Measurements from ENCODE around the gene PITX3. TPM values are rescaled to one million over a fixed set of nuclear protein-coding genes. Genes with fewer than 3 reads are reported as not detected.
A peak's percentile ranks its signal among the peaks of the same experiment; 100 is the strongest.
"Not testable (repeated sequence)": the region's sequence is repeated elsewhere in the genome, so short reads cannot be mapped to it uniquely, and the experiment has no call there.

The PITX3 gene
- total and polyA plus RNA-seq, 9 donors: 12.5 to 27.1 (median 17.9) TPM

- Histone ChIP-seq H3K36me3 (ENCODE audit: control insufficient read depth, insufficient read depth, low read length) (peaks cover 32% of the 10 kb centered on the region), H3K4me1 (ENCODE audit: control insufficient read depth, insufficient read depth, low read length) (peaks cover 27% of the 10 kb centered on the region), H3K27me3 (ENCODE audit: control insufficient read depth, insufficient read depth, low read length) (no peaks in the 10 kb centered on the region), H3K27ac (ENCODE audit: low read length) (peak overlapping the region; percentile 68), H3K9me3 (replicated peaks; ENCODE audit: control insufficient read depth, low read depth, low read length) (no peaks in the 10 kb centered on the region), H3K4me3 (ENCODE audit: low read length) (no peak overlapping the region)
- DNase-seq: peak; percentile 70
- WGBS (ENCODE audit: insufficient coverage): 89% methylated on average over 3 of the region's 4 CpGs
Measured at GRCh38 chr10:102262744-102263370, 21.5 kb upstream of the PITX3 start.

GRCh38 chr10:102261842-102262241, 20.5 kb upstream of the PITX3 start:
- H3K9me3 ChIP-seq (replicated peaks; ENCODE audit: control insufficient read depth, low read depth, low read length): no peaks in the 10 kb centered on the region
- no peaks in the 10 kb centered on the region for H3K27me3 ChIP-seq (ENCODE audit: control insufficient read depth, insufficient read depth, low read length)
- WGBS (ENCODE audit: insufficient coverage): 43% methylated on average over 3 of the region's 6 CpGs
- no peak for DNase-seq
- H3K4me1 ChIP-seq (ENCODE audit: control insufficient read depth, insufficient read depth, low read length): peaks cover 25% of the 10 kb centered on the region
- H3K36me3 ChIP-seq (ENCODE audit: control insufficient read depth, insufficient read depth, low read length): peaks cover 32% of the 10 kb centered on the region
- no peak overlapping the region for H3K27ac ChIP-seq (ENCODE audit: low read length)
- no peak overlapping the region for H3K4me3 ChIP-seq (ENCODE audit: low read length)

- H3K36me3 ChIP-seq (ENCODE audit: control insufficient read depth, insufficient read depth, low read length): peaks cover 32% of the 10 kb centered on the region
- DNase-seq: no peak
- peak overlapping the region; percentile 3 for H3K27ac ChIP-seq (ENCODE audit: low read length)
Measured at GRCh38 chr10:102261196-102261595, 19.9 kb upstream of the PITX3 start.

GRCh38 chr10:102255404-102255803, 14.1 kb upstream of the PITX3 start:
- H3K27ac ChIP-seq (ENCODE audit: low read length): no peak overlapping the region
- no peaks in the 10 kb centered on the region for H3K9me3 ChIP-seq (replicated peaks; ENCODE audit: control insufficient read depth, low read depth, low read length)
- no peak for DNase-seq
- H3K27me3 ChIP-seq (ENCODE audit: control insufficient read depth, insufficient read depth, low read length): no peaks in the 10 kb centered on the region
- H3K4me3 ChIP-seq (ENCODE audit: low read length): no peak overlapping the region
- no CpG with 5 or more reads among the region's 2 CpGs for WGBS (ENCODE audit: insufficient coverage)
- no peaks in the 10 kb centered on the region for H3K4me1 ChIP-seq (ENCODE audit: control insufficient read depth, insufficient read depth, low read length)
- H3K36me3 ChIP-seq (ENCODE audit: control insufficient read depth, insufficient read depth, low read length): peaks cover 9% of the 10 kb centered on the region

More at GRCh38 chr10:102261196-102261595, 19.9 kb upstream of the PITX3 start:
- no peaks in the 10 kb centered on the region for H3K27me3 ChIP-seq (ENCODE audit: control insufficient read depth, insufficient read depth, low read length)
- H3K9me3 ChIP-seq (replicated peaks; ENCODE audit: control insufficient read depth, low read depth, low read length): no peaks in the 10 kb centered on the region
- H3K4me1 ChIP-seq (ENCODE audit: control insufficient read depth, insufficient read depth, low read length): peaks cover 25% of the 10 kb centered on the region
- H3K4me3 ChIP-seq (ENCODE audit: low read length): no peak overlapping the region

GRCh38 chr10:102254426-102254825, 13.1 kb upstream of the PITX3 start:
- WGBS (ENCODE audit: insufficient coverage): no CpG with 5 or more reads among the region's 1 CpG
- H3K36me3 ChIP-seq (ENCODE audit: control insufficient read depth, insufficient read depth, low read length): peaks cover 4% of the 10 kb centered on the region
- H3K4me3 ChIP-seq (ENCODE audit: low read length): no peak overlapping the region
- H3K4me1 ChIP-seq (ENCODE audit: control insufficient read depth, insufficient read depth, low read length): no peaks in the 10 kb centered on the region
- no peak overlapping the region for H3K27ac ChIP-seq (ENCODE audit: low read length)
- no peak for DNase-seq
- H3K27me3 ChIP-seq (ENCODE audit: control insufficient read depth, insufficient read depth, low read length): no peaks in the 10 kb centered on the region
- no peaks in the 10 kb centered on the region for H3K9me3 ChIP-seq (replicated peaks; ENCODE audit: control insufficient read depth, low read depth, low read length)

GRCh38 chr10:102252508-102252907, 11.2 kb upstream of the PITX3 start:
- not testable (repeated sequence) for H3K4me1 ChIP-seq (ENCODE audit: control insufficient read depth, insufficient read depth, low read length); H3K9me3 ChIP-seq (replicated peaks; ENCODE audit: control insufficient read depth, low read depth, low read length); H3K4me3 ChIP-seq (ENCODE audit: low read length); H3K27ac ChIP-seq (ENCODE audit: low read length); H3K27me3 ChIP-seq (ENCODE audit: control insufficient read depth, insufficient read depth, low read length); DNase-seq
- 91% methylated on average over 2 of the region's 3 CpGs for WGBS (ENCODE audit: insufficient coverage)
- peaks cover 14% of the 10 kb centered on the region for H3K36me3 ChIP-seq (ENCODE audit: control insufficient read depth, insufficient read depth, low read length)

GRCh38 chr10:102247734-102248133, 6.4 kb upstream of the PITX3 start:
- Histone ChIP-seq H3K4me1 (ENCODE audit: control insufficient read depth, insufficient read depth, low read length) (peaks cover 22% of the 10 kb centered on the region), H3K27ac (ENCODE audit: low read length) (no peak overlapping the region), H3K27me3 (ENCODE audit: control insufficient read depth, insufficient read depth, low read length) (no peaks in the 10 kb centered on the region), H3K4me3 (ENCODE audit: low read length) (no peak overlapping the region), H3K36me3 (ENCODE audit: control insufficient read depth, insufficient read depth, low read length) (peaks cover 14% of the 10 kb centered on the region), H3K9me3 (replicated peaks; ENCODE audit: control insufficient read depth, low read depth, low read length) (no peaks in the 10 kb centered on the region)
- no peak for DNase-seq

- Histone ChIP-seq H3K4me3 (ENCODE audit: low read length) (peak overlapping the region; percentile 89), H3K4me1 (ENCODE audit: control insufficient read depth, insufficient read depth, low read length) (peaks cover 29% of the 10 kb centered on the region), H3K9me3 (replicated peaks; ENCODE audit: control insufficient read depth, low read depth, low read length) (no peaks in the 10 kb centered on the region), H3K27me3 (ENCODE audit: control insufficient read depth, insufficient read depth, low read length) (no peaks in the 10 kb centered on the region), H3K36me3 (ENCODE audit: control insufficient read depth, insufficient read depth, low read length) (peaks cover 12% of the 10 kb centered on the region), H3K27ac (ENCODE audit: low read length) (peak overlapping the region; percentile 96)
- no peak for DNase-seq
- 20% methylated on average over 1 of the region's 3 CpGs for WGBS (ENCODE audit: insufficient coverage)
Measured at GRCh38 chr10:102246261-102246660, 4.9 kb upstream of the PITX3 start.

GRCh38 chr10:102245932-102246251, 4.6 kb upstream of the PITX3 start:
- peaks cover 3% of the 10 kb centered on the region for H3K27me3 ChIP-seq (ENCODE audit: control insufficient read depth, insufficient read depth, low read length)
- H3K9me3 ChIP-seq (replicated peaks; ENCODE audit: control insufficient read depth, low read depth, low read length): no peaks in the 10 kb centered on the region
- peak overlapping the region; percentile 89 for H3K4me3 ChIP-seq (ENCODE audit: low read length)
- H3K36me3 ChIP-seq (ENCODE audit: control insufficient read depth, insufficient read depth, low read length): peaks cover 12% of the 10 kb centered on the region
- no CpG with 5 or more reads among the region's 4 CpGs for WGBS (ENCODE audit: insufficient coverage)
- DNase-seq: no peak
- H3K27ac ChIP-seq (ENCODE audit: low read length): peak overlapping the region; percentile 96
- H3K4me1 ChIP-seq (ENCODE audit: control insufficient read depth, insufficient read depth, low read length): peaks cover 31% of the 10 kb centered on the region

GRCh38 chr10:102245082-102245931, 4.0 kb upstream of the PITX3 start, which contains the start of gene GBF1:
Gene GBF1, plus strand, starts transcription at chr10:102245532. Its CDS starts 13,407 bp downstream, at chr10:102258939.
- DNase-seq: peak; percentile 100
- under 1% methylated on average over 46 of the region's 47 CpGs for WGBS (ENCODE audit: insufficient coverage)
- Histone ChIP-seq H3K27ac (ENCODE audit: low read length) (peak within 1 kb of the TSS; percentile 96), H3K4me1 (ENCODE audit: control insufficient read depth, insufficient read depth, low read length) (peaks cover 37% of the 10 kb centered on the region), H3K36me3 (ENCODE audit: control insufficient read depth, insufficient read depth, low read length) (peaks cover 12% of the 10 kb centered on the region), H3K9me3 (replicated peaks; ENCODE audit: control insufficient read depth, low read depth, low read length) (no peaks in the 10 kb centered on the region), H3K27me3 (ENCODE audit: control insufficient read depth, insufficient read depth, low read length) (peaks cover 9% of the 10 kb centered on the region), H3K4me3 (ENCODE audit: low read length) (peak within 1 kb of the TSS; percentile 89)

Measured in muscle of leg (tissue), 11 donors.